Fibroblast of lung (primary cell): Measurements from ENCODE around the gene ELAVL1. TPM values are rescaled to one million over a fixed set of nuclear protein-coding genes. Genes with fewer than 3 reads are reported as not detected.

Experiments used
- DNase-seq, 2 donors: peaks; one replicate each; pipeline versions ENCODE4 v3.0.0 to v3.0.0-alpha.2; 2010; ENCODE audit warnings: low read depth in 2 of 2
- H2AFZ ChIP-seq: 2 replicates; pipeline ENCODE4 v1.5.1; 2012; ENCODE audit warnings: low read length, control low read depth, inconsistent platforms
- H3K27ac ChIP-seq: 2 replicates; pipeline ENCODE4 v1.5.1; 2011; ENCODE audit warnings: low read length, control low read depth; ENCODE audit not compliant: insufficient read depth
- H3K27me3 ChIP-seq: 2 replicates; pipeline ENCODE4 v1.5.1; 2011; ENCODE audit warnings: mild to moderate bottlenecking, low read length; ENCODE audit not compliant: control insufficient read depth, insufficient read depth
- H3K36me3 ChIP-seq: 2 replicates; pipeline ENCODE4 v1.5.1; 2011; ENCODE audit warnings: low read length; ENCODE audit not compliant: control insufficient read depth, insufficient read depth
- H3K4me1 ChIP-seq: 2 replicates; pipeline ENCODE4 v1.5.1; 2011; ENCODE audit warnings: low read length; ENCODE audit not compliant: control insufficient read depth, insufficient read depth; ENCODE audit errors: extremely low read depth
- H3K4me2 ChIP-seq: 2 replicates; pipeline ENCODE4 v1.5.1; 2011; ENCODE audit warnings: low read length, control low read depth; ENCODE audit not compliant: insufficient read depth; ENCODE audit errors: extremely low read depth
- H3K4me3 ChIP-seq, 4 experiments: fragments of 200-600 bp in 1 of 4; sonication (generic) in 1 of 4; replicated peaks in 1 of 4; 2 replicates each; pipeline ENCODE4 v1.5.1; 2011 to 2016; ENCODE audit warnings: low read length in 4 of 4, low read depth in 3 of 4, mild to moderate bottlenecking in 3 of 4, control low read depth in 2 of 4, inconsistent platforms in 1 of 4, mixed read lengths in 1 of 4; ENCODE audit not compliant: insufficient read depth in 1 of 4; ENCODE audit errors: control extremely low read depth in 1 of 4
- H3K79me2 ChIP-seq: 2 replicates; pipeline ENCODE4 v1.5.1; 2012; ENCODE audit warnings: mild to moderate bottlenecking, low read length, inconsistent platforms; ENCODE audit not compliant: control insufficient read depth, insufficient read depth
- H3K9ac ChIP-seq: 2 replicates; pipeline ENCODE4 v1.5.1; 2011; ENCODE audit warnings: mild to moderate bottlenecking, low read length, control low read depth; ENCODE audit not compliant: insufficient read depth
- H3K9me3 ChIP-seq: 2 replicates; pipeline ENCODE4 v1.5.1; 2012; ENCODE audit warnings: low read depth, low read length; ENCODE audit not compliant: control insufficient read depth, insufficient read depth
- H4K20me1 ChIP-seq: 2 replicates; pipeline ENCODE4 v1.5.1; 2011; ENCODE audit warnings: low read length; ENCODE audit not compliant: control insufficient read depth, insufficient read depth; ENCODE audit errors: extremely low read depth
- CTCF ChIP-seq, 2 donors: IDR thresholded peaks in 1 of 2; conservative IDR thresholded peaks in 1 of 2; 1 replicate in 1 of 2; 2 replicates in 1 of 2; pipeline ENCODE4 v1.5.1; 2011 to 2012; ENCODE audit warnings: low read length in 2 of 2, control low read depth in 1 of 2, inconsistent platforms in 1 of 2, low read depth in 1 of 2, mild to moderate bottlenecking in 1 of 2
- EZH2 ChIP-seq: IDR thresholded peaks from 2 replicates; pipeline ENCODE4 v1.5.1; 2012; ENCODE audit warnings: low read length, control low read depth, mild to moderate bottlenecking; ENCODE audit errors: missing control alignments
- polyA plus RNA-seq, 2 donors: library from polyadenylated mRNA; depleted of rRNA in 1 of 2; stranded (reverse) in 1 of 2; unstranded in 1 of 2; fragments of >200 nt; gene quantifications; 2 replicates each; pipeline ENCODE4 v1.2.1, GENCODE V29; 2011 to 2012; ENCODE audit warnings: missing spikeins in 1 of 2
- total RNA-seq: library from RNA; depleted of rRNA; stranded (reverse); fragments of >200 nt; gene quantifications from 2 replicates; pipeline ENCODE4 v1.2.1, GENCODE V29; 2014

Gene ELAVL1
- total and polyA plus RNA-seq, 2 donors (not counting 1 experiment from before 2014, with no cell fraction given): 15.2 to 61.6 TPM

- no peaks in the 10 kb centered on the region for H3K9me3 ChIP-seq
- no peak for DNase-seq
- no peak overlapping the region for H3K4me3 ChIP-seq
- no peak overlapping the region for H3K9ac ChIP-seq
- TF ChIP-seq EZH2 (no peak), CTCF (conservative IDR thresholded peaks at IDR 0.05 in 1 of 2, IDR thresholded peaks at IDR 0.05 in 1 of 2; ENCODE audit: low read depth in 1 of 2, low read length in 2 of 2) (no peak)
- peaks cover 3% of the 10 kb centered on the region for H4K20me1 ChIP-seq
- no peak overlapping the region for H3K27ac ChIP-seq
- no peak overlapping the region for H3K4me2 ChIP-seq
- H3K36me3 ChIP-seq: no peaks in the 10 kb centered on the region
- H3K27me3 ChIP-seq: no peaks in the 10 kb centered on the region
- H2AFZ ChIP-seq: no peak overlapping the region
- H3K4me1 ChIP-seq: peaks cover 1% of the 10 kb centered on the region
- peaks cover 91% of the 10 kb centered on the region for H3K79me2 ChIP-seq
Observed at GRCh38 chr19:7996883-7997282, 8.6 kb downstream of the ELAVL1 start.

- TF ChIP-seq EZH2 (no peak), CTCF (conservative IDR thresholded peaks at IDR 0.05 in 1 of 2, IDR thresholded peaks at IDR 0.05 in 1 of 2; ENCODE audit: low read depth in 1 of 2, low read length in 2 of 2) (no peak)
- Histone ChIP-seq H2AFZ (no peak overlapping the region), H3K4me2 (no peak overlapping the region), H3K9ac (no peak overlapping the region), H3K79me2 (peaks cover 83% of the 10 kb centered on the region), H3K36me3 (peaks cover 4% of the 10 kb centered on the region), H3K4me3 (no peak overlapping the region), H3K9me3 (no peaks in the 10 kb centered on the region), H3K27ac (no peak overlapping the region), H4K20me1 (peaks cover 3% of the 10 kb centered on the region), H3K27me3 (no peaks in the 10 kb centered on the region), H3K4me1 (no peaks in the 10 kb centered on the region)
- DNase-seq: no peak
Observed at GRCh38 chr19:7995810-7996158, 9.7 kb downstream of the ELAVL1 start.

DNA sequence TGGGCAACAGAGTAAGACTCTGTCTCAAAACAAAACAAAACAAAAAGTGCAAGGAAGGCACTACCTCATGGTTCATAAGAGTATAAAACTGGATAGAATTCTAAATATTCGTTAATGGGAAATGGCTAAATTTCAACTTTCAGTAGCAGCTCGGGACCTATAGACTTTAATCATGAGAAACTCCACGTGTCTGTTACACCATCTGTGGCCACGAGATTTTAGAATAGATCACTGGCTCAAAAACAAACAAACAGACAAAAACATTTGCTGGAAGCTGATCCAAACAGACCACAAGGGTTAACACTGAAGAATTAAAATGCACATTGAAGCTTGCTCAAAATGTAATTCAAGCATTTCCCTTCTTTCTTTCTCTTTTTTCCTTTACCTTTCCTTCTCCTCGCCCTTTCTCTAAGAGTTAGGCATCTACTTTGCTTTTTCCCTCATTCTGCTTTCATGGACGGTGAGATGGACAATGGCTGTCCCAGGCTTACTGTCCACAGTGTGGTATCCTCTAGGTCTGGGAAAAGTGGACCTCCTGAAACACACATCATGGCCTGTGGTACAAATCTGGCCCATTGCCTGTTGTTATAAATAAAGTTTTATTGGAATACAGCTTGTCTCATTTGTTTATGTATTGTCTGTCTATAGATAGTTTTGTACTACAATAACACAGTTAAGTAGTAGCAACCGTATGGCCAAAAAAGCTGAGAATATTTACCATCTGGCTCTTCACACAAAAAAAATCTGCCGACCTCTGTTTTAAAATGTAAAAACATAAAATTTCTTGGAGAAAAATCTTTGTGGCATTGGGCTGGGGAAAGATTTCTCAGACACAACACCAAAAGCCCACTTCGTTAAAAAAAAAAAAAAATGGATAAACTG is 10.3 kb downstream of the ELAVL1 start:
- Histone ChIP-seq H3K36me3 (peaks cover 7% of the 10 kb centered on the region), H3K27me3 (no peaks in the 10 kb centered on the region), H3K4me3 (no peak overlapping the region), H2AFZ (no peak overlapping the region), H3K27ac (no peak overlapping the region), H4K20me1 (peaks cover 1% of the 10 kb centered on the region), H3K79me2 (peaks cover 77% of the 10 kb centered on the region), H3K4me2 (no peak overlapping the region), H3K9ac (no peak overlapping the region), H3K4me1 (no peaks in the 10 kb centered on the region), H3K9me3 (no peaks in the 10 kb centered on the region)
- peak in 1 of 2 donors; percentile 18 for DNase-seq
- TF ChIP-seq EZH2 (no peak), CTCF (conservative IDR thresholded peaks at IDR 0.05 in 1 of 2, IDR thresholded peaks at IDR 0.05 in 1 of 2; ENCODE audit: low read depth in 1 of 2, low read length in 2 of 2) (no peak)
